NCI-H510A treated with DMSO at 0.1 percent for 48 hours (cell line): ENCODE results near the gene ESD.
"Not testable (repeated sequence)": the region's sequence is repeated elsewhere in the genome, so short reads cannot be mapped to it uniquely, and the experiment has no call there.

ENCODE experiments used
- DNase-seq: peaks from one replicate; lab custom pipeline; 2025; lab: John Stamatoyannopoulos, UW

The ESD gene

DNA sequence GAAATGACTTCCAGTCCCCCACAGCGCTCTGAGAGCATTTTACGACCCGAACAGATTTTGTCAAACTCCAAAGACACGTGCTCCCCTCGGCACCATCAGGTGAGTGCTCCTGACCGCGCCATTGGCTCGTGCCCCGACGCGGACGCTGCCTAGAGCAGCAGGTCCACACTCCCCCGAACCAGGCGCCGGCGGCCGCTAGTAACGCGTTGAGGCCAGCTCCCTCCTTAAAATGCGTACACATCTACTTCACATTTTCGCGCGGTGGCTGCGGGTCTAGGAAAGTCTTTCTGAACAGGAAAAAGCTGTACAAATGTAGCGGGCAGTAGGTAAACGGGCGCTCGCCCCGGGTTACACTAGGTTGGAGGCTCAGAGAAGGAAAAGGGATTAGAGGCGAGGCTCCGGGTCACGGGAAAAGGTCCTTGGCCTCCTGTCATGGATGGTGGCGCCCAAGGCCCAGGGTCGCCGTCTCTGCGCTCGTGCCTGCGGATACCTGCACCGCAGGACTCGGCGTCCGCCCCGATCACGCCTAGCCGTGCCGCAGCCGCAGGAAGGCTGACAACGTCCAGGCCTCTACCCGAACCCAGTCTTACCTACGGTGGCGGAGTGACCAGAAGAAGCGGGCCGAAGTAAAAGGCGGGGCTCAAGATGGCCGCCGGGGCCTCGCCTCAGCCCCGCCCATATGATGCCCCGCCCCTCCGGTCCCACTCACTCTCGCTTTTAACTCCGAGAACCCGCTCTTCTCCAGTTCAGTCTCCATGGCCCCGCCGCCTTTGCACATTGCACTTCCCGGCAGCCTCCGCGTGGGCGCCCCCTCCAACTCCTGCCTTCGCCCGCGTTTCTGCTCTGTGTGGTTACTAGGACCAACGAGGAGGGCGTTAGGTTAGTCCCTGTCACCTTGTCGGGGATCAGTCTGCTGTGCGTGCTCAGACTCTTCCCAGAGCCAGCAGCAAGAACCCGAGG is at the start of gene ESD:
Gene ESD, minus strand, starts transcription at position 647 of the 960 bp plus-strand sequence. CDS start 5,748 bp downstream, outside the sequence.
- peak; percentile 27 for DNase-seq

DNA sequence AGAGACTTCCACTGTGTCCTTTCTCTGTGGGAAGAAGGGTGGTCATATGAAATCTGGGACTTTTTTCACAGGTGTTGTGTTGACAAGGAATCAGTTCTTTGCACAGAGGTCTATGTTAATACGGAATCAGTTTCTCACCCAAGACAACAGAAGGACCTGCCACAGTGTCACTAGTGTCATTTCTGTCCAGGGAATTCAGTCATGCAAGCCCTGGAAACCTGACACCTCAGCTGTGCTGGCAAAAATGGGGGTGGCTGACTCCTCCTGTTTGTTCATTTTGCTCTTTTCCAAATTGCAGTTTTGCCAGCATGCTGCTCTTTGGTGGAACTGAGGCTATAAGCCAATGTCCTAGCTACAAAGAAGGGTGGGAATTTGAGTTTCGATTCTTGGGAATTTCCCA is 49.8 kb upstream of the ESD start:
- DNase-seq = no peak

GRCh38 chr13:46845146-46845545 is 48.2 kb upstream of the ESD start:
- no peak for DNase-seq

DNA sequence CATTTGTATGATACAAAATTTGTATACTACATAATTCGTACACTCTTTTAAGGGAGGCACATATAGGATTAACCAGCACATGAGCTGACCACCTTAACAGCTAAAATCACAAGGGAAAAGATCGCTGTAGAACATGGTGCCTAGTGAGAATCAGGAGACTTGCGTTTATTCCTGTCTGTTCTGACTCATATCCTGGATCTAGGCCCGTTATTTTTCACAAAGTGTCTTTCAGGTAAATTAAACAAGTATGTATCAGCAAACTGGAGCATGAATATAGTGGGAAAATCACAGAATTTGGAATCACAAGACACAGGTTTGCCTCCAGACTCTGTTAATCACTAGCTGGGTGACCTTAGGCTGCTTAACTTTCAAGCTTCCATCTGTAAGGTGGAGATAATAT is 47.5 kb upstream of the ESD start:
- no peak for DNase-seq

- no peak for DNase-seq
These were observed 42.4 kb upstream of the ESD start for GRCh38 chr13:46839399-46839798.

DNA sequence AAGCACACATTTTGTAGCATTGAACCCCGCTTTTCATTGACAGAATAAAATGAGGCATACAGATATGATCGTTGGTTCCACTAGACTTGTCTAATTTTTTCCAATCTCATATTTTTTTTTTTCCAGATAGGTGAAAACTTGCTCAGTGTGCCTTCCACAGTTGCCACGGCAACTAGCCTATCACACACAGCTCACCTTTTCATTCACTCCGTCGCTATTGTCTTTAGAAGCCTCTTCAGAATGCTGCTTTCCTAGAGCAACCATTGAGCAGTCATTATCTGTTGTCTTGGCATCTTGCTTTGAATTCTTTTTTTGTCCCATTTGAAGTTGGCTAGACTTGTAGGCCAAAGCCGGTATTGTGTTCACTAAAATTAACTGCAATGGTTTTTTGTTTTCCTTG is 37.7 kb upstream of the ESD start:
- no peak for DNase-seq

DNA sequence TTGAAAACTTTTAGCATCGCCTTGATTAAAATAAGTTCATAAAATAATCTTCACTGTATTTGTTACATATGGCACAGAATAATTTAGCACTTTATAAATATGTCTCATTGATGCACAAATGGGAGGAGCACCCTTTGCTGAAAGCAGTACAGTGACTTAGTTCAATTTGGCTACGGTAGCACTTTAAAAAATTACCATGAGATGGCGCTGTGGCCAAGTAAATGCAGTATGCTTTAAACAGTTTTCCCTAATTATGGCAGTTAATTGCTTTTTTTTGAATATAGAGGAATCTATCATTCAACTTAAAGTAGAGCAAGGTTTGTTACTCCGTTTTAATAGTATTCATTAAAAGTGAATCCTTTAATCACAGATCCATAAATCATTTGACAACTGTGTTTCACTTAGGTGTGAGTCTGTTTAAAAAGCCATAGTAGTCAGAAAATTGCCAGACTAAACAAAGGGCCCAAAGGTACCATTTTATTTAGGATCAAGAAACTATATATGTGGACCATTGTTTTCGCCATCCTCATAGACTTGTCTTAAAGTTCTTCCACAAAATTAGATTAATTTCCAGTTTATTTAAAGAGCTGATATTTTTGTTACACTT is 34.7 kb upstream of the ESD start:
- DNase-seq = peak; percentile 3

DNA sequence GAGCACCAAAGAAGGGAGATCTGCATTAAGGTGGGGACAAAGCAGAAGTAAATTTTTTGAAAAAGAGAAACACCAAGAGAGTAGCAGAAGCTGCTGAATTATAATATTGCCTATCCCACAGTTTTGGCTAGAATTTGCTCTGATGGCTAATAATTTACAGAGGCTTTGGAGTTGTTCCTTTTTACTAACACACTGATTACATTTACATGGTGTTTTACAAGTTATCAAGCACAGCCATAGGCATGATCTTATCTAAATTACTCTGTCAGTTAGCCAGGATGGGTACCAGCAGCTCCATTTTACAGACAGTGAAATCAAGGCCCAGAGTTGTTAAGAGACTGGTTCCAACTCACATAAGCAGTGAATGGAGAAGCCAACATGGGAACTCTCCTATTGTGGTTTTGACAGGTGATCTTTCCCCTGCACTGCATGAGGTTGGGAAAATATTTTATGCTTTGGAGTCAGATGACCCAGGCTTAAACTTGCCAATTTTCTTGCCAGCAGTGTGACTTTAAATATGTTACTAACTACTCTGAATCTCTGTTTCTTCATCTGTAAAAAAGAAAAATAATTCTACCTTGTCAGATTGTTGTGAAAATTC is 33.5 kb upstream of the ESD start:
- DNase-seq = no peak

DNA sequence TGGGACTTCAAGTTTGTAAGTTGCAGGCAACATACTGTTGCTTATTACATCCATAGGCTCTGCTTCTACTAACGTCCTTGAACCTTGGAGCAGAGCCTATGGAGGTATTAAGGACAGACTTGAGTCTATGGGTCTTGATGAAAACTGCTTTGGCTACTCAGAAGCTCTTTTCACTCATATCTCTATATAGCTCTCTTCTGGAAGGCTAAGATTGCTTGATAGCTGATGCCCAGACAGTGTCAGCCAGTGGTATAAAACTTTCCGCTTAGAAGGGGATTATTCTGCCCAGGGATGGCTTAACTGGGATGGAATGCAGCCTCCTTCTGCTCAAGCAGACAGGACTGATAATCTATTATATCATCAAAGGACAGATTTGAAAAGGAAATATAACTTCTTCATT is 25.6 kb upstream of the ESD start:
- no peak for DNase-seq

DNA sequence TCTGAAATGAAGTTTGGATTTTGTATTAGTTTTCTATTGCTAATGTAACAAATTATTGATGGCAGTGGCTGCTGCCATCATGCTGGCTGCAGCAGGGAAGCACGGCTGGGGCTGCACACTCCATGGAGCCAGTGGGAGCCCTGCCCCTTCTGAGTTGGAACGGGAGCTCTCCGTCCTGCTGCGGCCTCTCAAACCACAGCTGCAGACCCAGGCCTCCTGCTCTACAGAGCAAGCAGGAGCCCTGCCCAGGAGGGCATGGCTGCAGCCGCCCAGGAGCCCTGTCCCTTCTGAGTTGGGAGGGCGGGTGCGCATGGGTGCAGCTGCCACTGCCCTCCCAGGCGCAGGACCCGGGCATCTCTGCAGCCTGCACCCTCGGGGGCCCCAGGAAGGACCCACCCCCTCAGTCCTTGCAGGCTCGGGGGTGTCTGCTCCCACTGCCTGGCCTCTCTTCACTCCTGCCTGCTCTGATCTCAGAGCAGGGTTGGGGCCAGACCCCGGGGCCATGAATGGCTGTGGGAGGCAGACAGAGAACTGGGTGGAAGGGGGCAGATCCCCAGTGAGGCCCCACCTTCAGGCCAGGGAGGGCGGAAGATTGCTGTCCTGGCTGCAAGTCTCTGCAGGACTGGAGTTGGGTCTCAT is 21.0 kb upstream of the ESD start:
- DNase-seq = no peak

GRCh38 chr13:46817095-46817494 is 20.1 kb upstream of the ESD start:
- DNase-seq = no peak

GRCh38 chr13:46816371-46816770 is 19.4 kb upstream of the ESD start:
- DNase-seq = no peak

DNA sequence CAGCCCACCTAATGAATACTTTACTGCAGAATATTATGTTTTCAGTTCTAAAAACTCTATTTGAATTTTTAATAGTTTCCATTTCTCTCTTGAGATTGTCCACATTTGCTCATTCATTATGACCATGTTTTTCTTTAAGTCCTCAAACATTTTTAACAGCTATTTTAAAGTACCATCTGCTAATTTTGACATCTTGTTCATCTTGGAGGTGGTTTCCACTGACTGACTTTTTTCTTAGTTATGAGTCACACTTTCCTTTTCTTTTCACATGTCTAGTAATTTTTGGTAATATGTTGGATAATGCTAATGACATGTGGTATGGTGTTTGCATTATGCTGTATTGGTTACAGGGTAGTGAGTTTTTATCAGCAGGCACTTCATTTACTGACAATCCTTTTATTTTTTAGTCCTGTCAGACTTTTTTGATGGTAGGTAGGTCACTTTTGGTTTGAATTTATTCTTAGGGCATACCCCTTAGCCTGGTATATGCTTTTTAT is 15.4 kb upstream of the ESD start:
- DNase-seq = no peak

- DNase-seq = no peak
These were observed 13.5 kb upstream of the ESD start for GRCh38 chr13:46810440-46810839.

DNA sequence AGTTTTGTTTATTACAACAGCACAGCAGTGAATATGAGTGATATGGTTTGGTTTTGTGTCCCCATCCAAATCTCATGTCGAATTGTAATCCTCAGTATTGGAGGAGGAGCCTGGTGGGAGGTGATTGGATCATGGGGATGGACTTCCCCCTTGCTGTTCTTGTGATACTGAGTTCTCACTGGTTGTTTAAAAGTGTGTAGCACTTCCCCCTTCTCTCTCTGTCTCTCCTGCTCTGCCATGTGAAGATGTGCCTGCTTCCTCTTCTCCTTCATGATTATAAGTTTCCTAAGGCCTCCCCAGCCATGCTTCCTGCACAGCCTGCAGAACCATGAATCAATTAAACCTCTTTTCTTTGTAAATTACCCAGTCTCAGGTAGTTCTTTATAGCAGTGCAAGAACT is 8.0 kb upstream of the ESD start:
- DNase-seq = not testable (repeated sequence)

DNA sequence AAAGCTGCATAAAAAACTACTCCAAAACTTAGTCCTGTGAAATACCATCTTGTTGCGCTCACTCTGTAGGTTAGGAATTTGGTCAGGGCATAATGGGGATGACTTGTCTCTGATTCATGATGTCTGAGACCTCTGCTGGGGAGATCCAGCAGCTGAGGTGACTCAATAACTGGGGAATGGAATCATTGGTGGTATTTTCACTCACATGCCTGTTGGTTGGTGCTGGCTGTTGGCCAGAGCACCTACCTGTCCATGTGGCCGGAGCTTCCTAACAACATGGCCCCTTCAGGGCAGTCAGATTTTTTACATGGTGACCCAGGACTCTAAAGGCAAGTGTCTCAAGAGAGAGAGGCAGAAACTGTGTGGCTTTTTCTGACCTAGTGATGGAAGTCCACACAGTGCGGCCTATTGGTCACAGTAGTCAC is 7.4 kb upstream of the ESD start:
- no peak for DNase-seq

- DNase-seq = no peak
These were observed 6.6 kb upstream of the ESD start for GRCh38 chr13:46803586-46803985.

DNA sequence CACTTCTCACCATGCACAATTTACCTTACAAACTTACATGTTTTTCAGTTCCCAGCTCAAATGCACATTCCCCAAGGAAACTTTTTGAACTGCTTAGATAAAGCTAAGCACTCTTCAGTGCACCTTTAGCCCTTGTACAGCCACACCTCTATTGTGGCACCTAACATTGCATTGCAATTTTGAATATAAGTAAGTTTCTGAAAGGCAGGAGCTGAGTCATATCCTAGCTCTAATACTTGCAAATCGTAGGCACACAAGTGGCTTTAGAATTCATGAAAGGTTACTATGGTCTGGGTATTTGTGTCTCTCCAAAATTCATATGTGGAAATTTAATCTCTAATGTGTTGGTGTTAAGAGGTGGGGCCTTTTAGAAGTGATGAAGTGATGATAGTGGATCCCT is 4.9 kb upstream of the ESD start:
- no peak for DNase-seq

DNA sequence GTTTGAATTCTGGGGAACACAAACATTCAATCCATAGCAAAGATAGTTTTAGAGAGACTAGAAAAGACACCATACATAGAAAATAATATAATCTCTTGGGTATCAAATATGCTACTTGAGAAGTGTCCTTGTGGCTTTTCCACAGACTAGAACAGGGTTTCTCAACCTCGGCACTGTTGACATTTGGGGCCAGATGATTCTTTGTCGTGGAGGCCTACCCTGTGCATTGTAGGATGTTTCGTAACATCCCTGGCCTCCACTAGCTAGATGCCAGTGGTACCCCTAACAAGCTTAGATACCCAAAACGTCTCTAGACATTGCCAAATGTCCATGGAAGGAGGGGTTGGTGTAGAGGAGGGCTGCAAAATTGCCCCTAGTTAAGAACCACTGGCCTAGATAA is 2.2 kb upstream of the ESD start:
- DNase-seq = no peak

GRCh38 chr13:46797501-46798237 is 708 bp upstream of the ESD start:
- no peak for DNase-seq

DNA sequence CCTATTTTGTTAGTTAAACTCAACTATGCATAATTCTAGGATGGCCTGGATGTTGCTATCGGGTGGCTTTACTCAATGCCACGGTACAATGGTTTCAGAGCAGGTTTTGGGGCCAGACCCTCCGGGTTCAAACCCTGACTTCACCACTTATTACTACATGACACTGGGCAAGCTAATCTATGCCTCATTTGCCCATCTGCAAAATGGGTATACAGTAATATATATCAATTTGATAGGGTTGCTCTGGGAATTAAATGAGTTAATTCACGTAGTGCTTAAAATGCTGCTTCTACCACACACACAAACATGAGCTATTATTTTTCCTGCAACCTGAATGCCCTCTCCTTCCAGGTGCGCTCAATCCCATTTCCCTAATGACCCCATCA is 839 bp downstream of the ESD start:
- DNase-seq = no peak

DNA sequence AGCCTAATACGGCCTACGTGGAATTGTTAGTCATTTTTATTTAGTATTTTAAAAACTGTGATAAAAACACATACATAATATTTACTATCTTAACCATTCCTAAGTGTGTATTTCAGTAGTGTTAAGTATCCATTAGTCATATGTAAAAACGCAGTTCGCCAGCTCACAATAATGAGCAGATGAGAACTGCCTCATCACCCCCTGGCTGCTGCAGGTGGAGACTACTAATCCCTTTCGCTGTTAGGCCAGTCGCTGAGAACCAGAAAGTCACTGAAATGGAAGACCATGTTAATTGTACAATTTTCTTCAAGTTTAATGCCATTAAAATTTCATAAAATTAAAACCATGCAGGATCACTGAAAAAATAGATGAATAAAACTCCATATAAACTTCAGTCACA is 1.6 kb downstream of the ESD start:
- no peak for DNase-seq
